WTC11 (cell line): ENCODE data around the gene KCNIP1.

ENCODE experiments used
- AR ChIP-seq: fragments of 250-450 bp; sonication (Bioruptor Pico); IDR thresholded peaks from 2 replicates; pipeline ENCODE4 v1.9.0; 2021; ENCODE audit warnings: mild to moderate bottlenecking
- ATF1 ChIP-seq: sonication (generic); formaldehyde crosslinking; IDR thresholded peaks from 2 replicates; pipeline ENCODE4 v1.8.1; 2023; ENCODE audit warnings: mild to moderate bottlenecking, moderate library complexity, missing genetic modification reagents
- CTCF ChIP-seq: fragments of 200-600 bp; IDR thresholded peaks from 2 replicates; pipeline ENCODE4 v1.8.0; 2022; ENCODE audit warnings: antibody characterized with exemption
- FOXP1 ChIP-seq: sonication (generic); formaldehyde crosslinking; IDR thresholded peaks from 2 replicates; pipeline ENCODE4 v1.8.0; 2022; ENCODE audit warnings: missing genetic modification reagents, mild to moderate bottlenecking, moderate library complexity, borderline replicate concordance
- GABPB1 ChIP-seq: sonication (generic); formaldehyde crosslinking; IDR thresholded peaks from 2 replicates; pipeline ENCODE4 v1.8.1; 2023; ENCODE audit warnings: mild to moderate bottlenecking, missing genetic modification reagents
- IRF1 ChIP-seq: sonication (generic); formaldehyde crosslinking; IDR thresholded peaks from 2 replicates; pipeline ENCODE4 v1.8.0; 2023; ENCODE audit warnings: missing genetic modification reagents
- JUN ChIP-seq: sonication (generic); formaldehyde crosslinking; IDR thresholded peaks from 2 replicates; pipeline ENCODE4 v1.8.0; 2023; ENCODE audit warnings: mild to moderate bottlenecking, missing genetic modification reagents
- NR3C1 ChIP-seq: sonication (generic); formaldehyde crosslinking; conservative IDR thresholded peaks from 2 replicates; pipeline ENCODE4 v1.8.1; 2023; ENCODE audit warnings: low read depth, mild to moderate bottlenecking, missing genetic modification reagents
- ZNF263 ChIP-seq: sonication (generic); formaldehyde crosslinking; IDR thresholded peaks from 2 replicates; pipeline ENCODE4 v1.8.1; 2022; ENCODE audit warnings: low read depth, mild to moderate bottlenecking, moderate library complexity, missing genetic modification reagents
- TF ChIP-seq, protein P1 (sequence below): fragments of 250-450 bp; sonication (Bioruptor Pico); IDR thresholded peaks from 2 replicates; pipeline ENCODE4 v1.9.0; 2021; ENCODE audit warnings: moderate library complexity, mild to moderate bottlenecking, inconsistent platforms, borderline replicate concordance

DNA sequence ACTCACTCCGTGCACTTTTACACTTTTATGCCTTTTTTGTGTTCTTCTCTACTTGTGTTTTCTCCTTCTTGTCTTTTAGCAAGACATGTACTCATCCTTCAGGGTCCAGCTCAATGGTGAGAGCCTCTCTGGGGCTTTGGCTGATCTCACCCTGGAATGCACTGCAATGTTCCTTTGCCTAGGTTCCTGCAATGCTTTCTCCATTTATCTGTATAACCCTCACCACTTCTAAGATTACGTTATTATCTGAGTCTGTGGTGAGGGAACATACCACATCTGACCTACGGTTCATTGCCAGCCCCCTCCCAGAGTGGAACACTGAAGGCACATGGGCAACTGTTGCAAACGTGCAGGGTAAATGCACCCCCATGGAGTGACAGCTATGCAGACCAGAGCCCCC, 47.3 kb downstream of the KCNIP1 start:
- TF ChIP-seq CTCF, result no peak
- TF ChIP-seq ZNF263 (CRISPR knock-in tag), result no peak
- TF ChIP-seq AR (CRISPR knock-in tag), result no peak
- TF ChIP-seq JUN, result no peak
- TF ChIP-seq GABPB1 (CRISPR knock-in tag), result no peak
- TF ChIP-seq IRF1 (CRISPR knock-in tag), result no peak
- TF ChIP-seq, protein P1, sequence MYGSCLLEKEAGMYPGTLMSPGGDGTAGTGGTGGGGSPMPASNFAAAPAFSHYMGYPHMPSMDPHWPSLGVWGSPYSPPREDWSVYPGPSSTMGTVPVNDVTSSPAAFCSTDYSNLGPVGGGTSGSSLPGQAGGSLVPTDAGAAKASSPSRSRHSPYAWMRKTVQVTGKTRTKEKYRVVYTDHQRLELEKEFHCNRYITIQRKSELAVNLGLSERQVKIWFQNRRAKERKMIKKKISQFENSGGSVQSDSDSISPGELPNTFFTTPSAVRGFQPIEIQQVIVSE (CRISPR knock-in tag), result no peak
- no peak for TF ChIP-seq NR3C1 (CRISPR knock-in tag)
- no peak for TF ChIP-seq ATF1 (CRISPR knock-in tag)
- TF ChIP-seq FOXP1 (CRISPR knock-in tag), result no peak
